Endothelial cell of umbilical vein (primary cell): ENCODE data around the gene DIS3L2. TPM values are rescaled to one million over a fixed set of nuclear protein-coding genes. Genes with fewer than 3 reads are reported as not detected.

Experiments
- BruUV-seq: library from RNA; stranded (reverse); fragments of 400-500 nt; replicated peaks from 2 replicates; lab custom pipeline; 2021; lab: Mats Ljungman, UMichigan
- CTCF ChIA-PET: fragments of 300-600, 350-600 bp; sonication (Branson Sonifier 250); formaldehyde crosslinking; loops from one replicate; lab custom pipeline; 2021; ENCODE audit warnings: antibody characterized with exemption, inconsistent platforms; lab: Charles Lee
- POLR2A ChIA-PET: fragments of 300-600, 350-600 bp; sonication (Branson Sonifier 250); formaldehyde crosslinking; loops from one replicate; lab custom pipeline; 2021; ENCODE audit warnings: antibody characterized with exemption, inconsistent platforms; lab: Charles Lee
- DNase-seq: peaks from one replicate; pipeline ENCODE4 v3.0.0-alpha.2; 2011; ENCODE audit warnings: low read depth, low spot score
- FAIRE-seq: peaks from 2 replicates; lab custom pipeline; 2011; peaks lifted over from hg19 to GRCh38; lab: Jason Lieb, UNC
- H2AFZ ChIP-seq: 2 replicates; pipeline ENCODE4 v1.6.0; 2012; ENCODE audit warnings: low read depth, low read length, control low read depth, inconsistent platforms
- H3K27ac ChIP-seq: 2 replicates; pipeline ENCODE4 v1.5.1; 2011; ENCODE audit warnings: low read depth, mild to moderate bottlenecking, control low read depth, low read length, moderate library complexity; ENCODE audit not compliant: insufficient read depth
- H3K27me3 ChIP-seq, 2 experiments: 2 replicates each; pipeline versions ENCODE4 v1.6.0 to v1.6.1; 2011; ENCODE audit warnings: low read length in 2 of 2, mixed read lengths in 1 of 2; ENCODE audit not compliant: control insufficient read depth in 2 of 2, insufficient read depth in 2 of 2
- H3K36me3 ChIP-seq, 2 experiments: 2 replicates in 1 of 2; 3 replicates in 1 of 2; pipeline ENCODE4 v1.5.1; 2011; ENCODE audit warnings: low read length in 2 of 2, mild to moderate bottlenecking in 1 of 2, moderate library complexity in 1 of 2; ENCODE audit not compliant: control insufficient read depth in 2 of 2, insufficient read depth in 2 of 2; ENCODE audit errors: extremely low read depth in 1 of 2
- H3K4me1 ChIP-seq: 3 replicates; pipeline ENCODE4 v1.5.1; 2011; ENCODE audit warnings: mild to moderate bottlenecking, low read length; ENCODE audit not compliant: control insufficient read depth, insufficient read depth; ENCODE audit errors: extremely low read depth
- H3K4me2 ChIP-seq: 2 replicates; pipeline ENCODE4 v1.6.1; 2011; ENCODE audit warnings: low read length, control low read depth, mixed read lengths; ENCODE audit not compliant: insufficient read depth
- H3K4me3 ChIP-seq, 3 experiments: fragments of 200-600 bp in 1 of 3; sonication (generic), shearing (Covaris generic) in 1 of 3; replicated peaks in 1 of 3; 2 replicates each; pipeline ENCODE4 v1.5.1; 2011 to 2016; ENCODE audit warnings: control low read depth in 3 of 3, low read length in 3 of 3, mild to moderate bottlenecking in 2 of 3, inconsistent platforms in 1 of 3, low read depth in 1 of 3, moderate library complexity in 1 of 3; ENCODE audit not compliant: insufficient read depth in 1 of 3
- H3K79me2 ChIP-seq: 2 replicates; pipeline ENCODE4 v1.6.0; 2012; ENCODE audit warnings: low read length, inconsistent platforms; ENCODE audit not compliant: control insufficient read depth, insufficient read depth
- H3K9ac ChIP-seq: replicated peaks from 2 replicates; pipeline ENCODE3; 2011; ENCODE audit warnings: low read length, control low read depth; ENCODE audit not compliant: insufficient read depth; ENCODE audit errors: extremely low read depth
- H3K9me1 ChIP-seq: replicated peaks from 3 replicates; pipeline ENCODE4 v1.6.0; 2011; ENCODE audit warnings: mild to moderate bottlenecking, low read length; ENCODE audit not compliant: control insufficient read depth, insufficient read depth; ENCODE audit errors: extremely low read depth
- H3K9me3 ChIP-seq: replicated peaks from 2 replicates; pipeline ENCODE4 v1.5.1; 2012; ENCODE audit warnings: low read length, inconsistent platforms; ENCODE audit not compliant: control insufficient read depth, insufficient read depth
- H4K20me1 ChIP-seq: replicated peaks from 2 replicates; pipeline ENCODE3; 2011; ENCODE audit warnings: mild to moderate bottlenecking, low read length; ENCODE audit not compliant: control insufficient read depth, insufficient read depth; ENCODE audit errors: extremely low read depth
- CTCF ChIP-seq, 2 donors: IDR thresholded peaks; 1 replicate in 1 of 2; 2 replicates in 1 of 2; pipeline ENCODE4 v1.5.1; 2011; ENCODE audit warnings: low read length in 2 of 2, mild to moderate bottlenecking in 2 of 2, moderate library complexity in 2 of 2, control low read depth in 1 of 2, inconsistent platforms in 1 of 2, low read depth in 1 of 2; ENCODE audit not compliant: insufficient read depth in 1 of 2; ENCODE audit errors: extremely low read depth in 1 of 2
- EZH2 ChIP-seq: IDR thresholded peaks from 2 replicates; pipeline ENCODE4 v1.6.1; 2012; ENCODE audit warnings: borderline replicate concordance, low read depth, mild to moderate bottlenecking, moderate library complexity, low read length, inconsistent platforms; ENCODE audit not compliant: severe bottlenecking
- FOS ChIP-seq: IDR thresholded peaks from 2 replicates; pipeline ENCODE4 v1.6.1; 2011; ENCODE audit warnings: mild to moderate bottlenecking, low read length, moderate library complexity, borderline replicate concordance; ENCODE audit not compliant: insufficient read depth
- GATA2 ChIP-seq: IDR thresholded peaks from 2 replicates; pipeline ENCODE4 v1.7.0; 2011; ENCODE audit warnings: low read depth, mild to moderate bottlenecking, moderate library complexity, mixed read lengths, low read length; ENCODE audit not compliant: insufficient read length, insufficient read depth
- JUN ChIP-seq: IDR thresholded peaks from 2 replicates; pipeline ENCODE4 v1.6.1; 2011; ENCODE audit warnings: borderline replicate concordance, low read depth; ENCODE audit not compliant: insufficient read length, insufficient read depth
- MYC ChIP-seq: IDR thresholded peaks from one replicate; pipeline ENCODE4 v1.6.1; 2011; ENCODE audit warnings: mild to moderate bottlenecking, low read depth, low read length
- POLR2A ChIP-seq: IDR thresholded peaks from 2 replicates; pipeline ENCODE4 v1.6.1; 2012; ENCODE audit warnings: low read depth, mild to moderate bottlenecking, control low read depth, low read length
- POLR2AphosphoS5 ChIP-seq: IDR thresholded peaks from 2 replicates; pipeline ENCODE4 v1.6.1; 2012; ENCODE audit warnings: low read depth, mild to moderate bottlenecking, control low read depth, low read length, moderate library complexity; ENCODE audit not compliant: insufficient read depth
- dilution Hi-C: fragments of 300-500 bp; cut with MboI; formaldehyde crosslinking; loops from one replicate; pipeline ENCODE4 v1.15.0; 2019; ENCODE audit warnings: low sequenced_read_pairs; ENCODE audit not compliant: extremely low pct_ligation_motif_present
- intact Hi-C: fragments of 100-400 bp; cut with micrococcal nuclease; formaldehyde crosslinking; loops from one replicate; pipeline ENCODE4 v1.10.0; 2022
- polyA plus RNA-seq, 4 experiments: library from polyadenylated mRNA; depleted of rRNA in 3 of 4; stranded (reverse) in 3 of 4; unstranded in 1 of 4; fragments of >200 nt; gene quantifications; 2 replicates each; pipeline versions ENCODE4 v1.2.1 to v1.2.3, GENCODE V29; 2011 to 2012; ENCODE audit warnings: missing spikeins in 1 of 4
- total RNA-seq: library from RNA; stranded (reverse); gene quantifications from 2 replicates; pipeline ENCODE4 v1.2.3, GENCODE V29; 2021
- TF ChIP-seq, protein P1 (sequence below): IDR thresholded peaks from 2 replicates; pipeline ENCODE4 v1.6.1; 2011; ENCODE audit not compliant: insufficient read depth, insufficient read length

Gene DIS3L2
- total and polyA plus RNA-seq, 2 donors (not counting 3 experiments of a cell fraction or from before 2014, with no cell fraction given) = 14.6 to 31.2 TPM

DNA sequence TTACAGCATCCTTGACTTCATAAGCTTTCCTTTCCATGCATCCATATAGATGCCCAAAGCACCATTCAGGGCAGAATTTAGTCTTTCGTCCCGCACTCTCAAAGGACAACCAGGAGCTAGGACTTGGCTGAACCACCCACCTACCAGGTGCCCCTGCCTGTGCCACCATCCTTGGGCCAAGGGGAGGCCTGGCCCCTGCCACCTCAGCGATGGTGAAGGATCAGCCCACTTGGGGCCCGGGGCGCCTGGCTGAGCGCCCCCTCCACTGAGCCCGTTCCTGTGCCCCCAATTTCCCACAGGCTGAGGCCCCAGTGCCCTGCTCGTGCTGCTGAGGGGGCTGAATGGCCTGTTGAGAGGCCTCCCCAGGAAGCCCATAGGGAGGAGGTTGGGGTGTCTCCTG lies 383.7 kb downstream of the DIS3L2 start:
- DNase-seq = no peak
- no peak for FAIRE-seq
- Histone ChIP-seq H3K9me3 (no peaks in the 10 kb centered on the region), H4K20me1 (no peaks in the 10 kb centered on the region), H3K9me1 (no peaks in the 10 kb centered on the region), H3K9ac (no peak overlapping the region), H3K79me2 (no peaks in the 10 kb centered on the region), H3K27ac (no peak overlapping the region), H3K4me3 (no peak overlapping the region), H2AFZ (no peak overlapping the region), H3K36me3 (no peaks in the 10 kb centered on the region), H3K27me3 (peaks cover 2 to 6% of the 10 kb centered on the region in 2 experiments), H3K4me1 (no peaks in the 10 kb centered on the region), H3K4me2 (no peak overlapping the region)
- POLR2A ChIA-PET = no interaction called here
- CTCF ChIA-PET = interaction anchor here (0.6 to 1.6 kb wide), 6 partner anchors 10 to 446 kb away, joined by 3 read pairs; no protein-coding TSS in a partner anchor
- no TSS peak for BruUV-seq
- intact Hi-C loops (no loop called here), dilution Hi-C loops (no loop called here)
- TF ChIP-seq POLR2AphosphoS5 (no peak), CTCF (IDR thresholded peaks at IDR 0.05; ENCODE audit: extremely low read depth in 1 of 2, insufficient read depth in 1 of 2, low read depth in 1 of 2, low read length in 2 of 2) (no peak), FOS (no peak), GATA2 (no peak), EZH2 (no peak), JUN (no peak), POLR2A (no peak), MYC (no peak)
- TF ChIP-seq, protein P1, sequence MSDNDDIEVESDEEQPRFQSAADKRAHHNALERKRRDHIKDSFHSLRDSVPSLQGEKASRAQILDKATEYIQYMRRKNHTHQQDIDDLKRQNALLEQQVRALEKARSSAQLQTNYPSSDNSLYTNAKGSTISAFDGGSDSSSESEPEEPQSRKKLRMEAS = no peak
